Kidney tubule cell (primary cell): ENCODE measurements around the gene SUMF1.
"Not testable (repeated sequence)": the region's sequence is repeated elsewhere in the genome, so short reads cannot be mapped to it uniquely, and the experiment has no call there.

Experiments used
- DNase-seq: peaks from one replicate; pipeline ENCODE4 v3.0.0-alpha.2; 2018; ENCODE audit warnings: low spot score

Gene SUMF1

GRCh38 chr3:4338751-4339150 is 128.3 kb downstream of the SUMF1 start:
- no peak for DNase-seq

GRCh38 chr3:4336850-4337546 is 130.1 kb downstream of the SUMF1 start:
- no peak for DNase-seq

GRCh38 chr3:4335840-4336562 is 131.1 kb downstream of the SUMF1 start:
- no peak for DNase-seq

- DNase-seq: no peak
These were observed 132.5 kb downstream of the SUMF1 start for GRCh38 chr3:4334548-4334947.

GRCh38 chr3:4332991-4333390 is 134.1 kb downstream of the SUMF1 start:
- no peak for DNase-seq

GRCh38 chr3:4332574-4332973 is 134.5 kb downstream of the SUMF1 start:
- no peak for DNase-seq

GRCh38 chr3:4332111-4332510 is 135.0 kb downstream of the SUMF1 start:
- DNase-seq: no peak

GRCh38 chr3:4329806-4330205 is 137.3 kb downstream of the SUMF1 start:
- DNase-seq: not testable (repeated sequence)

- DNase-seq: no peak
These were observed 140.2 kb downstream of the SUMF1 start for GRCh38 chr3:4326868-4327267.

- no peak for DNase-seq
These were observed 143.6 kb downstream of the SUMF1 start for GRCh38 chr3:4323246-4324027.

GRCh38 chr3:4322635-4323034 is 144.4 kb downstream of the SUMF1 start:
- DNase-seq: no peak

GRCh38 chr3:4321732-4322131 is 145.3 kb downstream of the SUMF1 start:
- DNase-seq: no peak

GRCh38 chr3:4320096-4320911 is 146.8 kb downstream of the SUMF1 start:
- DNase-seq: no peak

GRCh38 chr3:4314688-4315087 is 152.4 kb downstream of the SUMF1 start:
- no peak for DNase-seq

GRCh38 chr3:4313606-4314293 is 153.3 kb downstream of the SUMF1 start:
- peak; percentile 66 for DNase-seq

- no peak for DNase-seq
These were observed 155.6 kb downstream of the SUMF1 start for GRCh38 chr3:4311496-4311895.
